Stimulated activated memory B cell treated with anti-CD40 and anti-IgM and Interleukin-4, amounts not matched to agents 10 μg/mL and 1 μg/mL and 100 μg/mL, for 72 hours (primary cell): ENCODE measurements around the gene SDK2.

Experiments used
- ATAC-seq: fragments of 150-1000 bp; cut with Tn5 transposase; 2 replicates; pipeline ENCODE4 v1.10.0; 2021
- H3K27ac Mint-ChIP-seq: one replicate; pipeline ENCODE4 v1.8.0; 2022; ENCODE audit warnings: mild to moderate bottlenecking, mixed read lengths
- H3K27me3 Mint-ChIP-seq: one replicate; pipeline ENCODE4 v1.8.0; 2022; ENCODE audit warnings: mixed read lengths
- H3K36me3 Mint-ChIP-seq: one replicate; pipeline ENCODE4 v1.8.0; 2022; ENCODE audit warnings: mixed read lengths
- H3K4me1 Mint-ChIP-seq: one replicate; pipeline ENCODE4 v1.8.0; 2022; ENCODE audit warnings: mixed read lengths
- H3K4me3 Mint-ChIP-seq: one replicate; pipeline ENCODE4 v1.8.0; 2022; ENCODE audit warnings: mild to moderate bottlenecking, moderate library complexity, mixed read lengths
- H3K9me3 Mint-ChIP-seq: one replicate; pipeline ENCODE4 v1.8.0; 2022; ENCODE audit warnings: mixed read lengths

The SDK2 gene

GRCh38 chr17:73397278-73397826, 246.9 kb downstream of the SDK2 start:
- Mint-ChIP-seq H3K27me3 (no peaks in the 10 kb centered on the region), H3K27ac (no peak overlapping the region), H3K4me3 (no peak overlapping the region), H3K36me3 (peaks cover 21% of the 10 kb centered on the region), H3K4me1 (no peaks in the 10 kb centered on the region), H3K9me3 (no peaks in the 10 kb centered on the region)
- no peak for ATAC-seq

GRCh38 chr17:73396431-73397277, 247.6 kb downstream of the SDK2 start:
- no peaks in the 10 kb centered on the region for H3K27me3 Mint-ChIP-seq
- no peak overlapping the region for H3K27ac Mint-ChIP-seq
- ATAC-seq: no peak
- H3K4me3 Mint-ChIP-seq: no peak overlapping the region
- H3K36me3 Mint-ChIP-seq: peaks cover 21% of the 10 kb centered on the region
- no peaks in the 10 kb centered on the region for H3K4me1 Mint-ChIP-seq
- no peaks in the 10 kb centered on the region for H3K9me3 Mint-ChIP-seq

- ATAC-seq: peak; percentile 35
- no peaks in the 10 kb centered on the region for H3K4me1 Mint-ChIP-seq
- no peak overlapping the region for H3K4me3 Mint-ChIP-seq
- H3K27me3 Mint-ChIP-seq: no peaks in the 10 kb centered on the region
- no peaks in the 10 kb centered on the region for H3K9me3 Mint-ChIP-seq
- H3K36me3 Mint-ChIP-seq: peaks cover 15% of the 10 kb centered on the region
- H3K27ac Mint-ChIP-seq: no peak overlapping the region
Measured at GRCh38 chr17:73394512-73395450, 249.5 kb downstream of the SDK2 start.

- Mint-ChIP-seq H3K36me3 (peaks cover 11% of the 10 kb centered on the region), H3K27me3 (no peaks in the 10 kb centered on the region), H3K4me3 (no peak overlapping the region), H3K9me3 (no peaks in the 10 kb centered on the region), H3K4me1 (no peaks in the 10 kb centered on the region), H3K27ac (no peak overlapping the region)
- no peak for ATAC-seq
Measured at GRCh38 chr17:73393962-73394361, 250.3 kb downstream of the SDK2 start.

- no peak for ATAC-seq
- H3K36me3 Mint-ChIP-seq: peaks cover 6% of the 10 kb centered on the region
- H3K4me3 Mint-ChIP-seq: no peak overlapping the region
- no peaks in the 10 kb centered on the region for H3K9me3 Mint-ChIP-seq
- no peak overlapping the region for H3K27ac Mint-ChIP-seq
- no peaks in the 10 kb centered on the region for H3K4me1 Mint-ChIP-seq
- no peaks in the 10 kb centered on the region for H3K27me3 Mint-ChIP-seq
Measured at GRCh38 chr17:73393381-73393780, 250.9 kb downstream of the SDK2 start.

- no peaks in the 10 kb centered on the region for H3K36me3 Mint-ChIP-seq
- no peak overlapping the region for H3K27ac Mint-ChIP-seq
- no peak overlapping the region for H3K4me3 Mint-ChIP-seq
- no peaks in the 10 kb centered on the region for H3K27me3 Mint-ChIP-seq
- no peaks in the 10 kb centered on the region for H3K9me3 Mint-ChIP-seq
- no peak for ATAC-seq
- H3K4me1 Mint-ChIP-seq: no peaks in the 10 kb centered on the region
Measured at GRCh38 chr17:73391331-73392265, 252.6 kb downstream of the SDK2 start.

GRCh38 chr17:73390851-73391250, 253.4 kb downstream of the SDK2 start:
- Mint-ChIP-seq H3K27ac (no peak overlapping the region), H3K36me3 (no peaks in the 10 kb centered on the region), H3K27me3 (no peaks in the 10 kb centered on the region), H3K4me3 (no peak overlapping the region), H3K4me1 (no peaks in the 10 kb centered on the region), H3K9me3 (no peaks in the 10 kb centered on the region)
- ATAC-seq: no peak

- ATAC-seq: no peak
- H3K36me3 Mint-ChIP-seq: peaks cover 5% of the 10 kb centered on the region
- no peaks in the 10 kb centered on the region for H3K9me3 Mint-ChIP-seq
Measured at GRCh38 chr17:73390221-73390620, 254.0 kb downstream of the SDK2 start.

GRCh38 chr17:73389411-73389810, 254.8 kb downstream of the SDK2 start:
- Mint-ChIP-seq H3K9me3 (no peaks in the 10 kb centered on the region), H3K27ac (no peak overlapping the region), H3K4me1 (no peaks in the 10 kb centered on the region), H3K4me3 (no peak overlapping the region), H3K27me3 (no peaks in the 10 kb centered on the region), H3K36me3 (peaks cover 12% of the 10 kb centered on the region)
- ATAC-seq: no peak

More at GRCh38 chr17:73390221-73390620, 254.0 kb downstream of the SDK2 start:
- no peak overlapping the region for H3K27ac Mint-ChIP-seq
- H3K27me3 Mint-ChIP-seq: no peaks in the 10 kb centered on the region
- H3K4me3 Mint-ChIP-seq: no peak overlapping the region
- H3K4me1 Mint-ChIP-seq: no peaks in the 10 kb centered on the region

- Mint-ChIP-seq H3K27ac (no peak overlapping the region), H3K4me3 (no peak overlapping the region), H3K27me3 (no peaks in the 10 kb centered on the region), H3K9me3 (no peaks in the 10 kb centered on the region), H3K4me1 (no peaks in the 10 kb centered on the region), H3K36me3 (peaks cover 12% of the 10 kb centered on the region)
- no peak for ATAC-seq
Measured at GRCh38 chr17:73388578-73388905, 255.7 kb downstream of the SDK2 start.

- Mint-ChIP-seq H3K9me3 (no peaks in the 10 kb centered on the region), H3K27me3 (no peaks in the 10 kb centered on the region), H3K4me1 (no peaks in the 10 kb centered on the region), H3K36me3 (peaks cover 15% of the 10 kb centered on the region), H3K27ac (no peak overlapping the region), H3K4me3 (no peak overlapping the region)
- no peak for ATAC-seq
Measured at GRCh38 chr17:73387746-73388577, 256.3 kb downstream of the SDK2 start.

- H3K9me3 Mint-ChIP-seq: no peaks in the 10 kb centered on the region
- no peak overlapping the region for H3K4me3 Mint-ChIP-seq
- no peaks in the 10 kb centered on the region for H3K4me1 Mint-ChIP-seq
- H3K27me3 Mint-ChIP-seq: no peaks in the 10 kb centered on the region
- peaks cover 17% of the 10 kb centered on the region for H3K36me3 Mint-ChIP-seq
- no peak overlapping the region for H3K27ac Mint-ChIP-seq
- no peak for ATAC-seq
Measured at GRCh38 chr17:73386561-73386960, 257.7 kb downstream of the SDK2 start.

GRCh38 chr17:73384926-73385325, 259.3 kb downstream of the SDK2 start:
- no peaks in the 10 kb centered on the region for H3K27me3 Mint-ChIP-seq
- no peak for ATAC-seq
- H3K36me3 Mint-ChIP-seq: peaks cover 17% of the 10 kb centered on the region
- no peaks in the 10 kb centered on the region for H3K4me1 Mint-ChIP-seq
- H3K4me3 Mint-ChIP-seq: no peak overlapping the region
- H3K9me3 Mint-ChIP-seq: no peaks in the 10 kb centered on the region
- H3K27ac Mint-ChIP-seq: no peak overlapping the region
